ENCODE measurements around the gene PPFIBP2.

DNA sequence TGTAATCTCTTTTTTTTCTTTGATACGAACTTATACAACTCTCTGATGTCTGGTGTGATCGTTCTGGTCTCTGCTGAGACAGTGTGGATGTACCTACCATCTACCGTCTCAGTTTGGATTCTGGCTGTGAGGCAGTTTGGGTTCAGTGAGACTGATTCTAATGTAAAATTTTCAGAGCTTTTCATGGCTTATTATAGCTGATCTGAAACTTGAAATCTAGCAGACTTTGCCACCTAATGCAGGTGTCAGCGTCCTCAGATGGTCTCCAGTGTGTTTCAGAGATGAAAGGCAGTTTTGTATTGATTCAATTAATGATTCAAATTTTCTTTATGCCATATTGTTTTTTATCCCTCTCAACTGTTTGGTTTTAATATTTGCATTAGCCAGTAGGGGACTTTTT lies 35.9 kb downstream of the PPFIBP2 start:
- TF ChIP-seq, protein P1, sequence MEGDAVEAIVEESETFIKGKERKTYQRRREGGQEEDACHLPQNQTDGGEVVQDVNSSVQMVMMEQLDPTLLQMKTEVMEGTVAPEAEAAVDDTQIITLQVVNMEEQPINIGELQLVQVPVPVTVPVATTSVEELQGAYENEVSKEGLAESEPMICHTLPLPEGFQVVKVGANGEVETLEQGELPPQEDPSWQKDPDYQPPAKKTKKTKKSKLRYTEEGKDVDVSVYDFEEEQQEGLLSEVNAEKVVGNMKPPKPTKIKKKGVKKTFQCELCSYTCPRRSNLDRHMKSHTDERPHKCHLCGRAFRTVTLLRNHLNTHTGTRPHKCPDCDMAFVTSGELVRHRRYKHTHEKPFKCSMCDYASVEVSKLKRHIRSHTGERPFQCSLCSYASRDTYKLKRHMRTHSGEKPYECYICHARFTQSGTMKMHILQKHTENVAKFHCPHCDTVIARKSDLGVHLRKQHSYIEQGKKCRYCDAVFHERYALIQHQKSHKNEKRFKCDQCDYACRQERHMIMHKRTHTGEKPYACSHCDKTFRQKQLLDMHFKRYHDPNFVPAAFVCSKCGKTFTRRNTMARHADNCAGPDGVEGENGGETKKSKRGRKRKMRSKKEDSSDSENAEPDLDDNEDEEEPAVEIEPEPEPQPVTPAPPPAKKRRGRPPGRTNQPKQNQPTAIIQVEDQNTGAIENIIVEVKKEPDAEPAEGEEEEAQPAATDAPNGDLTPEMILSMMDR (conservative IDR thresholded peaks at IDR 0.05) = no peak
- no peak for TF ChIP-seq ZFX (IDR thresholded peaks at IDR 0.05)
